ENCODE measurements around the gene SDK1. TPM values are rescaled to one million over a fixed set of nuclear protein-coding genes. Genes with fewer than 3 reads are reported as not detected.

Gene SDK1
- total and polyA plus RNA-seq, 4 experiments from 2014 or later = 0.06 to 0.26 TPM; not detected in 2

DNA sequence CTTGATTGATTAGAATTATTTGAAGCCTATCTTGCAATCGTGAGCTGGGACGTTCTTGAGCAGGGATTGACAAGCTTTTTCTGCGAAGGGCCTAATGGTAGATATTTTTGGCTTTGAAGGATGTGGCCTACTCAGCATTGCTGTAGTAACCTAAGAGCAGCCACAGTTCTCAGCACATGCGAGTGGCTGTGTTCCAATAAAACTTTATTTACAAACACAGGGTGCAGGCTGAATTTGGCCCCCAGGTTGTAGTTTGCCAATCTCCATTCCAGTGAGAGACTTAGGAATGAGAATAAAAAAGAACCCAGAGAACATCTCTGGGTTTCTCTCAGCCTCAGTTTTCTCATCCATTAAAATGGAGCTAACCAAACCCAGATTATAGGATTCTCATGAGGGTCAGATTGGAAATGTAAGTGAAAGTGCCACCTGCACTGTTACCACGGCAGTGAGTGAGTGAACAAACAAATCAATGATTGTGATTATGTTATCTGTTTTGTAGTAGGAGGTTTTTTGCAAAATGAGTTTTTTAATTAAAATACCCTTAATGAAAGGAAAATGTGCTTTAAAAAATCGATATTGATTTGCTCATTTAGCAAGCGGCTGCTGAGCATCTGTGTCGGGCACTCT lies 664.0 kb downstream of the SDK1 start:
- no peak for DNase-seq
- no peaks in the 10 kb centered on the region for H3K27me3 ChIP-seq (ENCODE audit: insufficient read depth, low read length)
- ChIA-PET CTCF (ENCODE audit: partially characterized antibody) (no interaction called here), POLR2A (ENCODE audit: partially characterized antibody) (no interaction called here)
- H3K4me3 Mint-ChIP-seq = no peak overlapping the region
- no peak overlapping the region for H3K4me3 ChIP-seq (ENCODE audit: low read length in 2 of 2)
- peaks cover 3 to 5% of the 10 kb centered on the region in 2 donors for H3K27me3 Mint-ChIP-seq
- H3K4me1 ChIP-seq (ENCODE audit: insufficient read depth, low read length) = no peaks in the 10 kb centered on the region
- no peak overlapping the region for H3K27ac ChIP-seq (ENCODE audit: low read depth, low read length)
- H3K36me3 ChIP-seq (ENCODE audit: insufficient read depth, low read length) = no peaks in the 10 kb centered on the region
- H3K4me1 Mint-ChIP-seq = no peaks in the 10 kb centered on the region
- intact Hi-C loops (cut with micrococcal nuclease) = no loop called here
- H3K27ac Mint-ChIP-seq = no peak overlapping the region
- H3K36me3 Mint-ChIP-seq = no peaks in the 10 kb centered on the region
- peaks cover 0 to 4% (median 0%) of the 10 kb centered on the region in 8 donors for H3K9me3 Mint-ChIP-seq
- no peaks in the 10 kb centered on the region for H3K9me3 ChIP-seq (ENCODE audit: control insufficient read depth in 1 of 2, low read length in 2 of 2)

DNA sequence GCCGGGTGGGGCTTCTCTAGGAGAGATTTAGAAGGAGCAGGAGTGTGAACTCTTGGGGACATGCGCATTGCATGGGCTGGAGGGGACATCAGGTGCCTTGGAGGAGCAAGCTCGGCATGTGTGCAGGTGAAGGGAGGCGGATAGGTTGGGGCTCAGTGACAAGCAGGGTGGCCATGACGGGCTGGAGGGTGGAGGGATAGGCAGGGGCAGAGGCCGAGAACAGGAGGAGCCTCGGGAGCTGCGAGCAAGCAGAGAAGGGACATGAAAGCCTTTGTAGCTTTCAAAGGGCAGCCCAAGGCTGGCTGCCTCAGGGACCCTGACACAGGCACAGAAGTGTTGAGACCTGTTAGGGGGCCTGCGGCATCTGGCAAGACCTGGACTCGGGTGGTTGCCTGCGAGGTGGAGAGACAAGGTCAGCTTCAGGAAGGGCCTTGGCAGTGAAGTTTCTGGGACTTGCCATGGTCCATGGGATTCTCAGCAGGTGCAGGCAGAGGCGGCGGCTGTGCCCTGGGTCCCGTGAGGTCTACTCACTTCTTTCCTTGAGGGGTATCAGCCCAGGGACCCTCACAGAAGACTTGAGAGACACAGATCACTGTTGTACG lies 664.8 kb downstream of the SDK1 start:
- H3K27ac Mint-ChIP-seq = no peak overlapping the region
- POLR2A ChIA-PET (ENCODE audit: partially characterized antibody) = no interaction called here
- Histone ChIP-seq H3K27ac (ENCODE audit: low read depth, low read length) (no peak overlapping the region), H3K4me1 (ENCODE audit: insufficient read depth, low read length) (no peaks in the 10 kb centered on the region), H3K27me3 (ENCODE audit: insufficient read depth, low read length) (no peaks in the 10 kb centered on the region), H3K4me3 (ENCODE audit: low read length in 2 of 2) (no peak overlapping the region), H3K9me3 (ENCODE audit: control insufficient read depth in 1 of 2, low read length in 2 of 2) (no peaks in the 10 kb centered on the region), H3K36me3 (ENCODE audit: insufficient read depth, low read length) (no peaks in the 10 kb centered on the region)
- H3K4me3 Mint-ChIP-seq = no peak overlapping the region
- peaks cover 3 to 4% of the 10 kb centered on the region in 2 donors for H3K27me3 Mint-ChIP-seq
- H3K9me3 Mint-ChIP-seq = peaks cover 0 to 4% (median 0%) of the 10 kb centered on the region in 8 donors
- CTCF ChIA-PET (ENCODE audit: partially characterized antibody) = no interaction called here
- no peaks in the 10 kb centered on the region for H3K36me3 Mint-ChIP-seq
- no peaks in the 10 kb centered on the region for H3K4me1 Mint-ChIP-seq
- intact Hi-C loops (cut with micrococcal nuclease) = no loop called here
- no peak for DNase-seq

DNA sequence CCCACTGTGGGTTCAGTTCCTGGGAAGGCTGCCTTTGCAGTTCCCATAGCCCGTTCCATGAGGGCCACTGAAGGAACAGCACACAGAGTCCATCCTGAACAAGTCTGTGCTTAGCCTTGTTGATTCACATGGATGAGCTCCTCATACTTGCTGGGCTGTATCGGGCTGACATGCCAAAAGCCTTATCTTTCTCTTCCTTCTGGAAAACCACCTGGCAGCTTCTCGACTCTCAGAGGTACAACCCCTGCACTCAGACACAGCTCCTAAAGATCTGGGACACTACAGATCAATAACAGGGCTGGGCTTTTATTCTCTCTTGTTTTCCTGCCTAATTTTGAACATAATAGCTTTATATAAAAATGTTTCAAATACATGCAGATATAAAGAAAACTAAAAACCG lies 667.2 kb downstream of the SDK1 start:
- CTCF ChIA-PET (ENCODE audit: partially characterized antibody) = no interaction called here

DNA sequence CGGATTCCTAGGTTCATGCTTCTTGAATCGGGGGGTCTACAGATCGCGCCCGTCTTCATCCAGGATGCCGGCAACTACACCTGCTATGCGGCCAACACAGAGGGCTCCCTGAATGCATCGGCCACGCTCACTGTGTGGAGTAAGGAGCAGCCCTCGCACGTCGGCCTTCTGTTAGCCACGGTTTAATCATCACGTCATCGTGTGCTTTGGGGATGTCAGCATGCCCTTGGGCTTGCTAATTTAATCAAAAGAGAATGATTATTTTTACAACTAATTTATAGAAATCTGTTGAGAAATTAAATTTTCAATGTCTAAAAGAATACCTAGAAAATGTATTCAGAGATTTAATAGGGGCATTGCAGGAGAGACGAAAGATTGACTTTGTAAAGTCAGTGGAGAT lies 668.2 kb downstream of the SDK1 start:
- Histone ChIP-seq H3K27me3 (ENCODE audit: insufficient read depth, low read length) (no peaks in the 10 kb centered on the region), H3K27ac (ENCODE audit: low read depth, low read length) (no peak overlapping the region), H3K9me3 (ENCODE audit: control insufficient read depth in 1 of 2, low read length in 2 of 2) (no peaks in the 10 kb centered on the region), H3K36me3 (ENCODE audit: insufficient read depth, low read length) (no peaks in the 10 kb centered on the region), H3K4me3 (ENCODE audit: low read length in 2 of 2) (no peak overlapping the region), H3K4me1 (ENCODE audit: insufficient read depth, low read length) (no peaks in the 10 kb centered on the region)
- no peak overlapping the region for H3K27ac Mint-ChIP-seq
- no peaks in the 10 kb centered on the region for H3K9me3 Mint-ChIP-seq
- no peaks in the 10 kb centered on the region for H3K36me3 Mint-ChIP-seq
- CTCF ChIA-PET (ENCODE audit: partially characterized antibody) = no interaction called here
- intact Hi-C loops (cut with micrococcal nuclease) = no loop called here
- peaks cover 1 to 4% of the 10 kb centered on the region in 2 donors for H3K27me3 Mint-ChIP-seq
- no peak for DNase-seq
- no peaks in the 10 kb centered on the region for H3K4me1 Mint-ChIP-seq
- POLR2A ChIA-PET (ENCODE audit: partially characterized antibody) = no interaction called here
- no peak overlapping the region for H3K4me3 Mint-ChIP-seq

More for the DNA sequence above, 667.2 kb downstream of the SDK1 start:
- intact Hi-C loops (cut with micrococcal nuclease) = no loop called here
- Mint-ChIP-seq H3K4me3 (no peak overlapping the region), H3K27me3 (peaks cover 1 to 4% of the 10 kb centered on the region in 2 donors), H3K9me3 (no peaks in the 10 kb centered on the region), H3K27ac (no peak overlapping the region), H3K4me1 (no peaks in the 10 kb centered on the region), H3K36me3 (no peaks in the 10 kb centered on the region)
- Histone ChIP-seq H3K9me3 (ENCODE audit: control insufficient read depth in 1 of 2, low read length in 2 of 2) (no peaks in the 10 kb centered on the region), H3K27ac (ENCODE audit: low read depth, low read length) (no peak overlapping the region), H3K4me1 (ENCODE audit: insufficient read depth, low read length) (no peaks in the 10 kb centered on the region), H3K4me3 (ENCODE audit: low read length in 2 of 2) (no peak overlapping the region), H3K36me3 (ENCODE audit: insufficient read depth, low read length) (no peaks in the 10 kb centered on the region), H3K27me3 (ENCODE audit: insufficient read depth, low read length) (no peaks in the 10 kb centered on the region)
- no peak for DNase-seq
- POLR2A ChIA-PET (ENCODE audit: partially characterized antibody) = no interaction called here

DNA sequence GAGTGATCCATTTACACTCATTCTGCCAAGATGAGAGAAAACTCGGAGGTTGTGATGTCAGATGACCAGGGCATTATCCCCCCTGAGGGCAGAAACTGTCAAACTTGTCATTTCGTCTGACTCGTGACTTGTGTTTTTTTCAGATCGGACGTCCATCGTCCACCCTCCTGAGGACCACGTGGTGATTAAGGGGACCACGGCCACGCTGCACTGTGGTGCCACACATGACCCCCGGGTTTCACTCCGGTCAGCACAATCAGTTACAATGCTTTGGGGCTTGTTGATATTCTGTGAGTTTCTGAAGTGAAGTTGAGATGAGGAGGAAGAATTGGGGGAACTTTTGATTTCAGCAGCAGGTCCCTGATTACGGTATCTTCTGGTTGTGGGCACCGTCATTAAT lies 670.3 kb downstream of the SDK1 start:
- H3K9me3 ChIP-seq (ENCODE audit: control insufficient read depth in 1 of 2, low read length in 2 of 2) = no peaks in the 10 kb centered on the region
- H3K4me1 ChIP-seq (ENCODE audit: insufficient read depth, low read length) = no peaks in the 10 kb centered on the region
- no peak overlapping the region for H3K27ac ChIP-seq (ENCODE audit: low read depth, low read length)
- DNase-seq = no peak
- Mint-ChIP-seq H3K36me3 (no peaks in the 10 kb centered on the region), H3K4me3 (no peak overlapping the region), H3K27ac (no peak overlapping the region), H3K4me1 (no peaks in the 10 kb centered on the region), H3K27me3 (peaks cover 0 to 4% of the 10 kb centered on the region in 2 donors), H3K9me3 (no peaks in the 10 kb centered on the region)
- POLR2A ChIA-PET (ENCODE audit: partially characterized antibody) = no interaction called here
- H3K27me3 ChIP-seq (ENCODE audit: insufficient read depth, low read length) = no peaks in the 10 kb centered on the region
- H3K36me3 ChIP-seq (ENCODE audit: insufficient read depth, low read length) = no peaks in the 10 kb centered on the region
- intact Hi-C loops (cut with micrococcal nuclease) = no loop called here
- CTCF ChIA-PET (ENCODE audit: partially characterized antibody) = no interaction called here
- no peak overlapping the region for H3K4me3 ChIP-seq (ENCODE audit: low read length in 2 of 2)

DNA sequence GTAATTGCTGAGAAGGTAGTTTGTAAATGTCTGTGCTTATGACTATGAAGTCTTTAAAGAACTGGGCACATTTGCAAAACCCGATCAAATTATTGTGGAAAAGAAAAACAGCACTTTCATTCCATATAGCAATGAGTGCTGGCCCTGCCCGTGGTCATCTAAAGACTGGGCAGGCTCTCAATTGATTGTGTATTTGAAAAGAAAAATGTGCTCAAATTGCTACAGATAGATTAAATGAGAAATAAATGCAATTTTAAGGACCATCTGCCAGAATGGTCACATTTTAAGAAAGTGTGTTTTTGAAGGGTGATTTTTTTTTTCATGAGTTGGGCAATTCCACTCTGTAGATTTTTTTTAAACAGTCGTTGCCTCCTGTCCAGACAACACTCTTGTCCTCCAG lies 672.2 kb downstream of the SDK1 start:
- no peaks in the 10 kb centered on the region for H3K36me3 ChIP-seq (ENCODE audit: insufficient read depth, low read length)
- H3K27ac ChIP-seq (ENCODE audit: low read depth, low read length) = no peak overlapping the region
- Mint-ChIP-seq H3K27me3 (peaks cover 0 to 4% of the 10 kb centered on the region in 2 donors), H3K27ac (no peak overlapping the region), H3K36me3 (no peaks in the 10 kb centered on the region), H3K9me3 (no peaks in the 10 kb centered on the region), H3K4me3 (no peak overlapping the region), H3K4me1 (no peaks in the 10 kb centered on the region)
- H3K27me3 ChIP-seq (ENCODE audit: insufficient read depth, low read length) = no peaks in the 10 kb centered on the region
- ChIA-PET POLR2A (ENCODE audit: partially characterized antibody) (no interaction called here), CTCF (ENCODE audit: partially characterized antibody) (no interaction called here)
- no peak for DNase-seq
- no peaks in the 10 kb centered on the region for H3K4me1 ChIP-seq (ENCODE audit: insufficient read depth, low read length)
- no peak overlapping the region for H3K4me3 ChIP-seq (ENCODE audit: low read length in 2 of 2)
- intact Hi-C loops (cut with micrococcal nuclease) = no loop called here
- H3K9me3 ChIP-seq (ENCODE audit: control insufficient read depth in 1 of 2, low read length in 2 of 2) = no peaks in the 10 kb centered on the region

DNA sequence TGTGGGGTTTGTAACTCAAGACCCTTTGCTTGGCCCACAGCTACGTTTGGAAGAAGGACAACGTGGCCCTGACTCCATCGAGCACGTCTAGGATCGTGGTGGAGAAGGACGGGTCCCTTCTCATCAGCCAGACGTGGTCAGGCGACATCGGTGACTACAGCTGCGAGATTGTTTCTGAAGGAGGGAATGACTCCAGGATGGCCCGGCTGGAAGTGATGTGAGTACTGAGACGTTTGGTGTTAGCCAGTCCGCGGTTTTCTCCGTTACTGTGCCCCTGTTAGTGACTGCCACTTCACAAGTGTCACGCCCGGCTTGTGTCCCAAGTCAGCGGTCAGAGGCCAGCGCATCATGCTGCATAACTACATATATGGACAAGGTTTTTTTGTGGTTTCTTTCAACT lies 673.3 kb downstream of the SDK1 start:
- POLR2A ChIA-PET (ENCODE audit: partially characterized antibody) = no interaction called here
- H3K36me3 Mint-ChIP-seq = no peaks in the 10 kb centered on the region
- Histone ChIP-seq H3K27me3 (ENCODE audit: insufficient read depth, low read length) (no peaks in the 10 kb centered on the region), H3K27ac (ENCODE audit: low read depth, low read length) (no peak overlapping the region), H3K36me3 (ENCODE audit: insufficient read depth, low read length) (no peaks in the 10 kb centered on the region), H3K4me1 (ENCODE audit: insufficient read depth, low read length) (no peaks in the 10 kb centered on the region), H3K4me3 (ENCODE audit: low read length in 2 of 2) (no peak overlapping the region), H3K9me3 (ENCODE audit: control insufficient read depth in 1 of 2, low read length in 2 of 2) (no peaks in the 10 kb centered on the region)
- DNase-seq = no peak
- no peak overlapping the region for H3K27ac Mint-ChIP-seq
- CTCF ChIA-PET (ENCODE audit: partially characterized antibody) = no interaction called here
- no peaks in the 10 kb centered on the region for H3K9me3 Mint-ChIP-seq
- H3K4me1 Mint-ChIP-seq = no peaks in the 10 kb centered on the region
- H3K4me3 Mint-ChIP-seq = no peak overlapping the region
- intact Hi-C loops (cut with micrococcal nuclease) = no loop called here
- peaks cover 0 to 4% of the 10 kb centered on the region in 2 donors for H3K27me3 Mint-ChIP-seq

Data from CD4-positive, alpha-beta memory T cell (primary cell).